Smooth muscle cell (in vitro differentiated cells): ENCODE results near the gene SGK1. TPM values are rescaled to one million over a fixed set of nuclear protein-coding genes. Genes with fewer than 3 reads are reported as not detected.
"Not testable (repeated sequence)": the region's sequence is repeated elsewhere in the genome, so short reads cannot be mapped to it uniquely, and the experiment has no call there.

Experiments
- DNase-seq: peaks from one replicate; lab custom pipeline; 2025; ENCODE audit not compliant: unreplicated experiment; lab: John Stamatoyannopoulos, UW
- H2AFZ ChIP-seq: fragments of 200-600 bp; sonication (generic); 2 replicates; pipeline ENCODE4 v1.6.0; 2016; ENCODE audit warnings: antibody characterized with exemption, low read depth, mild to moderate bottlenecking
- H3F3A ChIP-seq: fragments of 200-600 bp; sonication (generic); 2 replicates; pipeline ENCODE4 v1.6.0; 2017; ENCODE audit warnings: antibody characterized with exemption, low read depth
- H3K27ac ChIP-seq: fragments of 200-600 bp; sonication (generic); 2 replicates; pipeline ENCODE4 v1.5.1; 2016; ENCODE audit warnings: low read depth, mild to moderate bottlenecking
- H3K27me3 ChIP-seq: fragments of 200-600 bp; sonication (generic); 2 replicates; pipeline ENCODE4 v1.6.1; 2016; ENCODE audit warnings: low read depth, mild to moderate bottlenecking
- H3K36me3 ChIP-seq: fragments of 200-600 bp; sonication (generic); 2 replicates; pipeline ENCODE4 v1.5.1; 2016; ENCODE audit warnings: low read depth
- H3K4me1 ChIP-seq: fragments of 200-600 bp; sonication (generic); 2 replicates; pipeline ENCODE4 v1.5.1; 2016; ENCODE audit warnings: low read depth
- H3K4me2 ChIP-seq: fragments of 200-600 bp; sonication (generic); 2 replicates; pipeline ENCODE4 v1.6.0; 2016; ENCODE audit warnings: mild to moderate bottlenecking
- H3K4me3 ChIP-seq: fragments of 200-600 bp; sonication (generic); 2 replicates; pipeline ENCODE4 v1.5.1; 2016; ENCODE audit warnings: mild to moderate bottlenecking
- H3K79me2 ChIP-seq: fragments of 200-600 bp; sonication (generic); 2 replicates; pipeline ENCODE4 v1.6.0; 2016; ENCODE audit warnings: low read depth, mild to moderate bottlenecking
- H3K9ac ChIP-seq: fragments of 200-600 bp; sonication (generic); 2 replicates; pipeline ENCODE4 v1.6.0; 2016; ENCODE audit warnings: low read depth
- H3K9me3 ChIP-seq: fragments of 200-600 bp; sonication (generic); replicated peaks from 2 replicates; pipeline ENCODE4 v1.5.1; 2016; ENCODE audit warnings: low read depth
- H4K20me1 ChIP-seq: fragments of 200-600 bp; sonication (generic); 2 replicates; pipeline ENCODE4 v1.6.0; 2016; ENCODE audit warnings: low read depth
- WGBS: methylation state at CpG from one replicate; pipeline ENCODE4 v1.1.7; 2016; ENCODE audit warnings: low lambda C conversion rate; 5-methylcytosine and 5-hydroxymethylcytosine counted together
- polyA plus RNA-seq: library from polyadenylated mRNA; unstranded; fragments of >200 nt; fragmentation: Nextera tagmentation; extraction: Ambion mirVana; gene quantifications from 2 replicates; pipeline ENCODE4 v1.2.1, GENCODE V29; 2016
- total RNA-seq: library from RNA; depleted of rRNA; stranded (reverse); fragments of >200 nt; gene quantifications from 2 replicates; pipeline ENCODE4 v1.2.3, GENCODE V29; 2014
- TF ChIP-seq, protein P1 (sequence below): fragments of 200-600 bp; sonication (generic); IDR thresholded peaks from 2 replicates; pipeline ENCODE4 v1.5.1; 2017; ENCODE audit warnings: borderline replicate concordance, mild to moderate bottlenecking, antibody characterized with exemption; ENCODE audit not compliant: insufficient read depth, poor library complexity, severe bottlenecking

The SGK1 gene
- total and polyA plus RNA-seq, 2 experiments from 2014 or later, result 18.9 to 109 TPM

DNA sequence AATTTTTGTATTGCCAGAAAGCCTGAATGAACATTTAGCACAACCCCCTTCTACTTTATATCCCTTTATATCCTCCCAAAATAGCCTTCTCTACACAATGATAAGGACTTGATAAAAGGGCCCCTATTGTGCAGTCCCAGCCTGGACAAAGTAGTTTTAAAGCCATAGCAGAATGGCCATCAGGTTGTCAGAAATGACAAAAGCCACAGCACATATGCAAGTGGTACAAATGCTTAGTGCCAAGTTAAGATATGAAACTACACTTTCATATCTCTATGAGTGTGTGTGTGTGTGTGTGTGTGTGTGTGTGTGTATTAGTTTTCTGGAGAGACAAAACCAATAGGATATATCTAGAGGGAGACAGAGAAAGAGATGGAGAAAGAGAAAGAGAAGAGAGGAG, 132.6 kb downstream of the SGK1 start:
- Histone ChIP-seq H3K4me1 (no peaks in the 10 kb centered on the region), H3F3A (no peaks in the 10 kb centered on the region), H3K79me2 (no peaks in the 10 kb centered on the region), H3K27ac (no peak overlapping the region), H4K20me1 (no peaks in the 10 kb centered on the region), H3K27me3 (no peaks in the 10 kb centered on the region), H3K4me3 (no peak overlapping the region), H2AFZ (no peak overlapping the region), H3K4me2 (no peak overlapping the region), H3K9me3 (no peaks in the 10 kb centered on the region), H3K36me3 (no peaks in the 10 kb centered on the region), H3K9ac (no peak overlapping the region)
- DNase-seq, result no peak
- TF ChIP-seq, protein P1, sequence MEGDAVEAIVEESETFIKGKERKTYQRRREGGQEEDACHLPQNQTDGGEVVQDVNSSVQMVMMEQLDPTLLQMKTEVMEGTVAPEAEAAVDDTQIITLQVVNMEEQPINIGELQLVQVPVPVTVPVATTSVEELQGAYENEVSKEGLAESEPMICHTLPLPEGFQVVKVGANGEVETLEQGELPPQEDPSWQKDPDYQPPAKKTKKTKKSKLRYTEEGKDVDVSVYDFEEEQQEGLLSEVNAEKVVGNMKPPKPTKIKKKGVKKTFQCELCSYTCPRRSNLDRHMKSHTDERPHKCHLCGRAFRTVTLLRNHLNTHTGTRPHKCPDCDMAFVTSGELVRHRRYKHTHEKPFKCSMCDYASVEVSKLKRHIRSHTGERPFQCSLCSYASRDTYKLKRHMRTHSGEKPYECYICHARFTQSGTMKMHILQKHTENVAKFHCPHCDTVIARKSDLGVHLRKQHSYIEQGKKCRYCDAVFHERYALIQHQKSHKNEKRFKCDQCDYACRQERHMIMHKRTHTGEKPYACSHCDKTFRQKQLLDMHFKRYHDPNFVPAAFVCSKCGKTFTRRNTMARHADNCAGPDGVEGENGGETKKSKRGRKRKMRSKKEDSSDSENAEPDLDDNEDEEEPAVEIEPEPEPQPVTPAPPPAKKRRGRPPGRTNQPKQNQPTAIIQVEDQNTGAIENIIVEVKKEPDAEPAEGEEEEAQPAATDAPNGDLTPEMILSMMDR, result no peak

DNA sequence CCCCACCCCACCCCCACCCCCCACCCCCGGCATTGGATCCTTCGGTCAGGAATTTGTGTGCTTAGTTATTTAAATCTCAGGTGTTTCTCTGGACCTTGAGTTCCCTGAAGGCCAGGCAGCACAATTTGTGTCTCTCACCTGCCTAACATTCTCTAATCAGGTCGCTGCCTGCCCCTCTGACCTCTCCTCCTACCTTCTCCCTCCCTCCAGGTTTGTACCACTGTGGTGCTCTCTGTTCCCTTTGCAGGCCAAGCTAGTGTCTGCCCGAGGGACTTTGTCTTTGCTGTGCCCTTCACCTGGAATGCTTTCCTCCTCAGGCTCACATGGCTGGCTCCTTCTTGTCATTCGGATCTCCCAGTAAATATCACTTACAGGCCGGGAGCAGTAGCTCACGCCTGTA, 134.1 kb downstream of the SGK1 start:
- Histone ChIP-seq H3K9ac (no peak overlapping the region), H3K9me3 (no peaks in the 10 kb centered on the region), H2AFZ (no peak overlapping the region), H3K4me1 (no peaks in the 10 kb centered on the region), H3K36me3 (no peaks in the 10 kb centered on the region), H3K4me2 (no peak overlapping the region), H3F3A (no peaks in the 10 kb centered on the region), H4K20me1 (no peaks in the 10 kb centered on the region), H3K4me3 (no peak overlapping the region), H3K27ac (no peak overlapping the region), H3K27me3 (no peaks in the 10 kb centered on the region), H3K79me2 (no peaks in the 10 kb centered on the region)
- no peak for DNase-seq
- 80% methylated on average over 7 of the region's 7 CpGs for WGBS
- TF ChIP-seq, protein P1, result no peak

DNA sequence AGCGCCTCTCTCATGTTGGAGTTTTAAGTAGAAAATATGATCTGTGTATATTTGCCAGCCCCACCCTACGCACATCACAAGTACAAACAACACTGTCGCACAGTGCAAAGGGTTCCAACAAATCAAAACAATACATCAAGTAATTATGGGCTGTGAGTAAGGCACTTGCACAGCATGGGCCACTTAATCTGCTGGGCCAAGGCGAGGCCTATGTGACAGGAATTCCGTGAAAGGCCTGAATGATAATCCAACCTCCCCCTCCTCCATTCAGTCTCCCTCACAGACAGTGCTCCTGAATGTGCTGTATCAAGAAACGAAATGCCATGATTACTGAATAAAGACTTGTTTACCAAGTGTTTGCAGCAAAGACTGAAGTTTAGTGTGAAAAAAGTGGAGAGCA, 135.4 kb downstream of the SGK1 start:
- WGBS, result 83% methylated on average over 6 of the region's 6 CpGs
- DNase-seq, result no peak
- no peaks in the 10 kb centered on the region for H3K79me2 ChIP-seq
- H3K4me1 ChIP-seq, result no peaks in the 10 kb centered on the region
- no peaks in the 10 kb centered on the region for H4K20me1 ChIP-seq
- H3F3A ChIP-seq, result peaks cover 2% of the 10 kb centered on the region
- no peaks in the 10 kb centered on the region for H3K9me3 ChIP-seq
- H3K9ac ChIP-seq, result no peak overlapping the region
- H3K4me2 ChIP-seq, result no peak overlapping the region
- TF ChIP-seq, protein P1, result no peak
- H3K27me3 ChIP-seq, result no peaks in the 10 kb centered on the region
- no peaks in the 10 kb centered on the region for H3K36me3 ChIP-seq
- no peak overlapping the region for H3K4me3 ChIP-seq
- no peak overlapping the region for H2AFZ ChIP-seq
- H3K27ac ChIP-seq, result no peak overlapping the region

DNA sequence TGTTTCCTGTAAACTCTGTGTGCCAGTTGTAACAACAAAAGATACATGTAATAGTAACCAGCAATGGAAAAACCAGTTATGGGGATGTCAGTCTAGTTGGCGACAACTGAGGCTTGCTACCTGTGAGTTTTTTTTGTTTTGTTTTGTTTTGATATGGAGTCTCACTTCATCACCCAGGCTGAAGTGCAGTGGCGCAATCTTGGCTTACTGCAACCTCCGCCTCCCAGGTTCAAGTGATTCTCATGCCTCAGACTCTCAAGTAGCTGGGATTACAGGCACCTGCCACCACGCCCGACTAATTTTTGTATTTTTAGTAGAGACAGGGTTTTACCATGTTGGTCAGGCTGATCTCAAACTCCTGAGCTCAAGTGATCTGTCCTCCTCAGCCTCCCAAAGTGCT, 136.2 kb downstream of the SGK1 start:
- H3K79me2 ChIP-seq, H3K36me3 ChIP-seq, H3K4me1 ChIP-seq, H4K20me1 ChIP-seq, H3K9me3 ChIP-seq, H3K4me2 ChIP-seq, H3F3A ChIP-seq, H3K27ac ChIP-seq, H3K27me3 ChIP-seq, H3K4me3 ChIP-seq, H3K9ac ChIP-seq, H2AFZ ChIP-seq, DNase-seq: not testable (repeated sequence)
- WGBS, result 95% methylated on average over 5 of the region's 5 CpGs

DNA sequence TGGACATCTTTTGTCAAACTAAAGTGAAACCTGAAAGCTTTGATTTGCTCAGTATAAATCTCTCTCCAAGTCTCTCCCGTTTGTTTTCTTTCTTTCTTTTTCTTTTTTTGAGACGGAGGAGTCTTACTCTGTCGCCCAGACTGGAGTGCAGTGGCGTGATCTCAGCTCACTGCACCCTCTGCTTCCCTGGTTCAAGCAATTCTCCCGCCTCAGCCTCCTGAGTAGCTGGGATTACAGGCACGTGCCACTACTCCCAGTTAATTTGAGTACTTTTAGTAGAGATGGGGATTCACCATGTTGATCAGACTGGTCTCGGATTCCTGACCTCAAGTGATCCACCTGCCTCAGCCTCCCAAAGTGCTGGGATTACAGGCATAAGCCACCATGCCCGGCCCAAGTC, 136.7 kb downstream of the SGK1 start:
- not testable (repeated sequence) for H3K9ac ChIP-seq, H3K9me3 ChIP-seq, H4K20me1 ChIP-seq, H3K27me3 ChIP-seq, H3K4me3 ChIP-seq, H3K4me1 ChIP-seq, H2AFZ ChIP-seq, DNase-seq, H3K79me2 ChIP-seq, H3F3A ChIP-seq, H3K4me2 ChIP-seq, H3K27ac ChIP-seq, H3K36me3 ChIP-seq
- 95% methylated on average over 8 of the region's 8 CpGs for WGBS

DNA sequence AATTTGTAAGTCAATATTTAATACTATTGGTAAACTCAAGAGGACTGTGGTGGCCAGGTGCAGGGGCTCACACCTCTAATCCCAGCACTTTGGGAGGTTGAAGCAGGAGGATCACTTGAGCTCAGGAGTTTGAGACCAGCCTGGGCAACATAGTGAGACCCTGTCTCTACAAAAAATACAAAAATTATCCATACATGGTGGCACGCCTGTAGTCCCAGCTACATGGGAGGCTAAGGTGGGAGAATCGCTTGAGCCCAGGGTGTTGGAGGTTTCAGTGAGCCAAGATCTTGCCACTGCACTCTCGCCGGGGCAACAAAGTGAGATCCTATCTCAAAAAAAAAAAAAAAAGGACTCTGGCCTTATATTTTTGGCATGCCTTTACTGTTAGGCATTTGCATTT, 137.4 kb downstream of the SGK1 start:
- not testable (repeated sequence) for H4K20me1 ChIP-seq, H3F3A ChIP-seq, H3K27ac ChIP-seq, H3K4me2 ChIP-seq, H3K4me3 ChIP-seq, DNase-seq, H3K27me3 ChIP-seq, H2AFZ ChIP-seq, H3K9me3 ChIP-seq, H3K79me2 ChIP-seq, H3K36me3 ChIP-seq, H3K9ac ChIP-seq
- 96% methylated on average over 4 of the region's 4 CpGs for WGBS
- peaks cover 10% of the 10 kb centered on the region for H3K4me1 ChIP-seq
